HG03025 (cell line): Measurements from ENCODE around the gene RYR1.
"Not testable (repeated sequence)": the region's sequence is repeated elsewhere in the genome, so short reads cannot be mapped to it uniquely, and the experiment has no call there.

Experiments used
- ATAC-seq: cut with Tn5 transposase; IDR thresholded peaks from one replicate; pipeline ENCODE4 v1.9.1; 2021; ENCODE audit warnings: mild to moderate bottlenecking, moderate library complexity; ENCODE audit not compliant: unreplicated experiment, low FRiP score

Gene RYR1

DNA sequence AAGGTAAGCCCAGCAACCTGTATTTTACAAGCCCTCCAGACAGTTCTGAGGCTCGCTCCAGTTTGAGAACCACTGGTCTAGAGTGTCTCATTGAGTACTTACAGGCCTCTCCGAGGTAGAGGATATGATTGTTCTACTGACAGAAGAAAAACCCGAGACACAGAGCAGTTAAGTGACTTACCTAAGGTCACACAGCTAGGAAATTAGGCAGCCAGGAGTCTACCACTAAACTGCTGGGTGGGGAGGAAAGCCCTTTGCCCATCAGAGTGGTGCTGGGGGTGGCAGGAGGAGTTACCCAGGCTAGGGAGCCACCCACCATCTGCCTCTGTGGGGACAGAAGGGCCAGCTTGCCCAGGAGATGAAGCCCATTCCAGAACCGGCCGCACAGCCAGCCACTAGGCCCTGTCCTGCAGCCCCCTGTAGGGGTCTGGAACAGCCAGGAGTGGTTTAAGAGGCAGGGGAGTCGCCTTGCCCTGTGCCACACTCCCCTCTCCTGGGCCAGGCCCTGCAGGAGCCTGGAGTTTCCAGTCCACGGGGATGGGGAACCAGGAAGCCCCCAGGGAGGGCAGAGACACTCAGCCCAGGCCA lies 8.2 kb upstream of the RYR1 start:
- ATAC-seq = no peak

DNA sequence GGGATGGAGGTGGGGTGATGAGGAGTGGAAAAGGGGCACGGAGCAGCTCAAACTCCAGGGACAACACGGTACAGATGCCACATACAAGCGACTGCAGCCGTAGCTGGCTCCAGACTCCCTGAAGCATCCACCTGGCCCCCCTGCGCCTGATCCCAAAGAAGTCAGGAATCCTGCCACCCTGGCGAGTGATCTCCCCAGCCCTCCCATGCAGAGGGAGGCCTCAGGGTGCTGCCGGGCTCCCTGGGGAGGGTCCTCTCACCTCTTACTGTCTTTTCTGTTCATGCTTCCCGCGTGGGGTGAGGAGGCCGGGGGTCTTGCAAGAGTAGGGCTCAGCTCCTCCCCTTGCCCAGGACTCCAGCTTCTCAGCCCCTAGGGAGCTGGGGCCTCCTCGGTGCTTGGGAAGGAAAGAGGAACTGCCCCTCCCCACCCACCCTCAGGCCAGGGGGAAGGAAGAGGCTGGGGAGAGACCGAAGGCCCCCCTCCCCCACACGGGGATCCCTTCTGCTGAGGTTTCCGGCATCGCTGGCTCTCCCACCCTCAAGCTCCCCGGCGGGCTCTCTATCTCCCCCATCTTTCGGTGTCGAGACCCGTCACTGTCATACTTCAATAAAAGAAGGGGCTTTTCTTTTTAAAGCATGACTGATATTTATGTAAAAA lies 7.6 kb upstream of the RYR1 start, which contains the start of gene RASGRP4:
Gene RASGRP4 (minus strand): TSS at position 410 of the 657 bp plus-strand sequence. CDS start 128 bp downstream, at position 282.
- no peak for ATAC-seq

DNA sequence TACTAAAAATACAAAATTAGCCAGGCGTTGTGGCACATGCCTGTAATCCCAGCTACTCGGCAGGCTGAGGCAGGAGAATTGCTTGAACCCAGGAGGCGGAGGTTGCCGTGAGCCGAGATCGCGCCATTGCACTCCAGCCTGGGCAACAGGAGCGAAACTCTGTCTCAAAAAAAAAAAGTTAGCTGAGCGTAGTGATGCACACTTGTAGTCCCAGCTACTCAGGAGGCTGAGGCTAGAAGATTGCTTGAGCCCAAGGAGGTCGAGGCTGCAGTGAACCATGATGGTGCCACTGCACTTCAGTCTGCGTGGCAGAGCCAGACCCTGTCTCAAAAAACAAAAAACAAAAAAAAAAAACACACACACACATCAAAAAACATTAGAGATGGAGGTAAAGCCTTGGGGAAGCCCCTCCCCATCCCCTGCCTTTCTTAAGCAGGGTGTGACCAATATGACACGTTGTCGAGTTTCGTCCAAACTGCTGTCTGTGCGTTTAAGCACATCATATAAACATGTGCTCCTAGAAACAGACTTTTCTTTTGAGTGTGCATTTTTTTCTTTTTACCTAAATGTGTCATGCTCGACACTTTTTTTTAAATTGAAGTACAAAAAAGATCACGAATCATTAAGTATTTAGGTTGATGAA lies 6.3 kb upstream of the RYR1 start:
- ATAC-seq = not testable (repeated sequence)

DNA sequence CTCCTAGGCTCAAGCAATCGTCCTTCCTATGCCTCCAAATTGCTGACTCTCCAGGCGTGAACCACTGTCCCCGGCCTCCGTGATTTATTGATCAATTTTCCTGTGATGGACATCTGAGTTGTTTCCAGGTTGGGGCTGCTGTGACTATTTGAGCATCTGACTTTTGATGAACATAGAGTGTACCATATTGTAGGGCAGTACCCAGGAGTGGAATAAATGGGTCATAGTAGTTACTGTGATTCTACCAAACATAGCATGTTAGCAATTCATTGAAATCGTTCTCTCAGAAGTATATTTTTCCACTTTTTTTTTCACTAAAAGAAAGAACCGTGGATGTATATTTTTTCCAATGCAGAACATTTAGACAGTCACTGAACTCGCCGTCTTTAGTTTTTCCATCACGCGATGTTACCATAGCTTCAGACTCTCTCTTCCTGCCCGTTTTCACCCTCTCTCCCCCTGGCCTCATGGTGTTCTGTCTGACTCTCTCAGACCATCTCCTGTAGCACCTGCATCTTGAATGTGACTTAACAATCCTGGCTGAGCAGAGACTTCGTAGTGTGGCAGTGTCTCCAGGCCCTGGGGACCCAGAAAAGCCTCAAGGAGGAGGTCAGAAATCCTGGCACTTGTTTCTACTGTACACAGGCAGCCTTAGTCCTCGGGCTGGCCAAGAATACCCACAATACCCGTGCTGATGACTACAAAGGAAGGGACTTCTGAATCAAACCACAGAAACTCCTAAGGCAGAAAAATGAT lies 4.3 kb upstream of the RYR1 start:
- ATAC-seq = no peak

DNA sequence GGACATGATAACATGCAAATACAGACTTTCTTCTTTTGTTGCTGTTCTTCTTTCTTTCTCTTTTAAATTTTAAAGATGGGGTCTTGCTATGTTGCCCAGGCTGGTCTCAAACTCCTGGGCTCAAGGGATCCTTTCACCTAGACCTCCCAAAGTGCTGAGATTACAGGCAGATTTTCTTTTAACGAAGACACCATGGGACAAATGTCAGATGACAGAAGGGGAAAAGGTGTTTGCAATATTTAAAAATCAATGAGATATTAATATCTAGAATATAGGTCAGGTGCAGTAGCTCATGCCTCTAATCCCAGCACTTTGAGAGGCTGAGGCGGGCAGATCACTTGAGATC lies 3.7 kb upstream of the RYR1 start:
- ATAC-seq = no peak

DNA sequence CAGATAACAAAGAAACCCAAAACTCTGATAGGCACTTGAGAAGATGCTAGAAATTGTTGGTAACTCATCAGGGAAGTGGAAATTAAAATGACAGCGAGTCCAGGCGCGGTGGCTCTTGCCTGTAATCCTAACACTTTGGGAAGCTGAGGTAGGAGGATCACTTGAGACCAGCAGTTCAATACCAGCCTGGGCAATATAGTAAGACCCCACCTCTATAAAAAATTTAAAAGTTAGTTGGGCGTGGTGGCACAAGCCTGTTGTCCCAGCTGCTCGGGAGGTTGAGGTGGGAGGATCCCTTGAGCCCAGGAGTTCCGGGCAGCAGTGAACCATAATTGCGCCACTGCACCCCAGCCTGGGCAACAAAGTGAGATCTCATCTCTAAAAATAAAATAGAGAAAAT lies 2.6 kb upstream of the RYR1 start:
- ATAC-seq = no peak

DNA sequence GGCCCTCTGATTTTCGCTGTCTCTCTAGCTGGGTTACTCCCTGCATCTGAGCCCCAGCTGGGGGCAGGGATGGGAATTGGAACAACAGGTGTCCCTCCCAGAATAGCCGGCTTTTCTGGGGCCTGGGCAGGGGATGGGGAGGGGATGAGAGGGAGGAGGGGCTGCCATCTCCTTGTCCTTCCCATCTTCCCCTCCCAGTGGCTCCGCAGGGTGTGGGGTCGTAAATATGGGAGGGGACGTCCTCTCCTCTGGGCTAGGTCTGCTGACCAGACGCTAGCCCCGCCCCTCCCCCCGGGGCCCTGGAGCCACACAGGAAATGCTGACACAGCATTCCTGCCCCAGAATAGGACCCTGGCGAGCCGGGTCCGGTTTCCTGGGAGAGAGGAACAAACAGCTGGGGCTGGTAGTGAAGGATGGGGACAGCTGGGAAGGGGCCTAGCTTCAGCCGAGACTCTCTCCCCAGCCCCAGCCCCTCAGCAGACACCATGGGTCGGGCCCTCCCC lies 1.1 kb downstream of the RYR1 start:
- no peak for ATAC-seq

DNA sequence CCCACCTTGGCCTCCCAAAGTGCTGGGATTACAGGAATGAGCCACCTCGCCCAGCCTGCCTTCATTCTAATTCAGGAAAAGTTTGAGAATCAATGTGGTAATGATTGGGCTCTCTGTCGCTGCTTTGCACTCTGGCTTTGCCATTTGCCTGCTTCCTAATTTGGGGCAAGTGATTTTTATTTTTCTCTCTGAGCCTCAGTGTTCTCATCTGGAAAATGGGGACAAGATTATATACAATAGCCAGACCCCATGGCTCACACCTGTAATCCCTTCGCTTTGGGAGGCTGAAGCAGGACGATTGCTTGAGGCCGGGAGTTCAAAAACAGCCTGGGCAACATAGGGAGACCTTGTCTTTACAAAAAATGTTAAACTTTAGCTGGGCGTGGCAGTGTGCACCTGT lies 3.8 kb downstream of the RYR1 start:
- ATAC-seq = no peak

DNA sequence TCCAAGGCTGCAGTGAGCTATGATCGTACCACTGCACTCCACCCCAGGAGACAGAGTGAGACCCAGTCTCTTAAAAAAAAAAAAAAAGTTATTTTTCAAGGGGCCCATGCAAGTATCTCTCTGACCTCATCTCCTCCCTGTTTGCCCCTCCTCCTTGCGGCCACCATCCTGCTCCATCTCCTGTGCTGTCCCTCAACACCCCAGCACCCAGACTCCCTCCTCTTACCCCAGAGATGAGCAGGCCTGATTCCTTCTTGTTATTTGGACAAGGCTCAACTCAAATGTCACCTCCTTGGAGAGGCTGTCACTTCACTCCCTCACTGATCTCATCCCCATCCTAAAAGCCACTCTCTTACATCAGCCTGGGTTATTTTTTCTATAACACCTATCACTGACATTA lies 4.4 kb downstream of the RYR1 start:
- ATAC-seq = no peak

DNA sequence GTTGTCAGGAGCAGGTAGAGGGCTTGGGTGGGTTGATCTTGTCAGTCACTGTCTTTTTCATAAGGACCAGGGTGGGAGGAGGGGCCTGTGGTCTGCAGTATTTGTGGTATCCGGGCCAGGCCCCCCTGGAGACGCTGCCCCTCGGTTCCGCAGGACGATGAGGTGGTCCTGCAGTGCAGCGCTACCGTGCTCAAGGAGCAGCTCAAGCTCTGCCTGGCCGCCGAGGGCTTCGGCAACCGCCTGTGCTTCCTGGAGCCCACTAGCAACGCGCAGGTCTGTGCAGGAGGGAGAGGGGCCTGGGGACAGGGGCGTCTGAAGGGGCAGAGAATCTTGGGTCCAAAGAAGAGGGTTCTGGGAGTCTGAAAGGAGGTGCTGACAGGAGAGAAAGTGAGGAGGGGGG lies 7.1 kb downstream of the RYR1 start:
- ATAC-seq = no peak

DNA sequence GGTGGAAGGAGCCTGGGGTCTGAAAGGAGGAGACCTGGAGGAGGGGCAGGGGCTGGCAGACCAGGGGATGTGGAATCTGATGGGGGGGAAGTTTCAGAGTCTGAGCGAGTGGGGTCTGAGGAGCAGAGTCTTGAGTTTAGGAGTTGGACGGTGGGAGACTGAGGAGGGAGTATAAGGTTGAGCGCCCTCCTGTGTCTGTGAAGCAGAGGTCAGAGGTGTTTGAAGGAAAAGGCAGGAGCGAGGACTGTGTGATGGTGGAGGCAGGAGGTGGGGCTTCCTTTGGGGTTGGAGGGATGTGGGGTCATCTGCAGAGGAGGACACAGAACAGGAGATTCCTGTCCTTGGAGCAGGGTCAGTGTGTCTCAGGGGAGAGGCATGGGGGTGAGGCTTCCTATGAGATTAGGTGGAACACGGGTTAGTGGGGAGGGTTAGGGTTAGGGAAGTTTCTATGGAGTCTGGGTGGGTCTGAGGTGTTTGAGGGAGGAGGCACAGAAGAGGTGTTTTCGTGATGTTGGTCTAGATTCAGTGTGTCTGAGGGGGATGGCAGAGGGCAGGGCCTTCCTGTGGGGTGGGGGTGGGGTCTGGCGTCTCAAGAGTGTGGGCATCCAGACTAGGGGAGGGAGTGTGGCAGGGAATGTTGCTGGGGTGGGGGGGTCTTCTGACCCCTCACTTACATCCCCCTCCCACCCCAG lies 8.3 kb downstream of the RYR1 start:
- no peak for ATAC-seq

DNA sequence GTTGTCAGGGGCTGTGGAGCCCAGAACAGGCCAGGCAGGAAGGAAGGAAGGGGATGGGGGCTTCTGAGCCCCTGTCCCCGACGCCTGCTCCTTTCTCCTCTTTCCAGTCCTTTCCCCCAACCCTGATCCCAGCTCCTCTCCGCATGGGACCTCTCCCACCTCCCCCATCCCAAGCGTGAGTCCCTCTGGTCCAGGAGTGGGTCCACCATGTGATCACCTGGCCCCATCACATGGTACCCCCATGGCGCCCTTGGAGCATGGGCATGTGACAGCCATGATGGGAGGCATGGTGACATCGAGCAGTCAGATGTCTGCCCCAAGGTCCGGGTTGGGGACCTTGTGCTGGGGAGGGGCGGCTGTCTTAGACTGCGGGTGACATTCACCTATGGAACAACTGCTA lies 9.2 kb downstream of the RYR1 start:
- ATAC-seq = no peak

DNA sequence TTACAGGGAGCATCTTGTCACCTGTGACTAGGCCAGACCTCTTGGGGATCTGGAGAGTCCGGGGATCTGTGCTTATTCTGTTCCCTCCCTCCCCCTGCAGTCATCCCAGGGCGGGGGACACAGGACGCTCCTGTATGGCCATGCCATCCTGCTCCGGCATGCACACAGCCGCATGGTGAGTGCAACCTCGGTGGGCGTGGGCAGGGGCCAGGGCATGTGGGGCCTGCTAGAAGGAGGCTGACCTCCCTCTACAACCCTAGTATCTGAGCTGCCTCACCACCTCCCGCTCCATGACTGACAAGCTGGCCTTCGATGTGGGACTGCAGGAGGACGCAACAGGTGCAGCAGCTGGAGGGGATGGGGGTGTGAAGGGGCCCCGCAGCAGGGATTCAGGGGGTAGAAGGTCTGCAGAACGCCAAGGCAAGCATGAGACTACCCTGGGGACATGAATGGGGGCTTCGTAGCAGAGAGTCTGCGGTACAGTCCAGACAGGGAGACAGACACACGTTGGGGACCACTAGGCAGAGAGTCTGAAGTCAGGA lies 10.0 kb downstream of the RYR1 start:
- ATAC-seq = no peak

DNA sequence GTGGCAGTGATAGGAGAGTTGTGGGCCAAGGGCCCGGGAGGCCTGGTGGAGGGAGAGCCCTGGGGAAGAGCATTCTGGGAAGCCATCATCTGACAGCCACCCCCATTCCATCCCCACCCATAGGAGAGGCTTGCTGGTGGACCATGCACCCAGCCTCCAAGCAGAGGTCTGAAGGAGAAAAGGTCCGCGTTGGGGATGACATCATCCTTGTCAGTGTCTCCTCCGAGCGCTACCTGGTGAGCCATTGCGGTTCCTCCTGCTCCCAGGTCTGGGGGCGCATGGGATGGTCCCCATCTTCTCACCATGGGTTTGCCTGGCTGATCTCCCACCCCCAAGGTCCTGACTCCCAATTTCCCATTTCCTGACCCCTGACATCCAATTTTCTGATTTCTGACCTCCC lies 10.5 kb downstream of the RYR1 start:
- ATAC-seq = no peak

DNA sequence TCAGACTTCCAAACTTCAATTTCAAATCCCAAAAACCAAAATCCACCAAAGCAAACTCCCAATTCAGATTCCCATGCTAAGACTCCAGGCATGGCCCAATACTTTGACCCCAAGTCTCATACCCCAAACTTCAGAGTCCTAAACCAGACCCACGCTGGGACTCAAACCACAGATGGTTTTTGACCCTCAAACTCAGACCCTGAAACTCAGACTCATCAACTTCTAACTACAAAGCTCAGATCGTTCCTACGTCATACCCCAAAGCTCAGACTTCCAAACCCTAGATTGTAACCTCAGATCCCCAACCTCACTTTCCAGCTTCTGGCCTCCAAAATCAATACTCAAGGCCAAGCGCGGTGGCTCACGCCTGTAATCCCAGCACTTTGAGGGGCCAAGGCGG lies 11.9 kb downstream of the RYR1 start:
- ATAC-seq = no peak

DNA sequence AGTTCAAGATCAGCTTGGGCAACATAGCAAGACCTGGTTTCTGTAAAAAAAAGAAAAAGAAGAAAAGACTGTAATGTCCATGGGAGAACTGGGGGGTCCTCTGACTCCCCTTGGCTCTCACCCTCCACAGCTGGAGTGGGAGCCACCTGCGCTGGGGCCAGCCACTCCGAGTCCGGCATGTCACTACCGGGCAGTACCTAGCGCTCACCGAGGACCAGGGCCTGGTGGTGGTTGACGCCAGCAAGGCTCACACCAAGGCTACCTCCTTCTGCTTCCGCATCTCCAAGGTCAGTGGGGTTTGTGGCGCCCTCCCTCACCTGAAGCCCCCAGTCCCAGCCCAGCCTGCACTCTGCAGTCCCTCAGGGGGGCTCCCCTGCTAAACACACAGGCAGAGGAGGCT lies 14.7 kb downstream of the RYR1 start:
- no peak for ATAC-seq

DNA sequence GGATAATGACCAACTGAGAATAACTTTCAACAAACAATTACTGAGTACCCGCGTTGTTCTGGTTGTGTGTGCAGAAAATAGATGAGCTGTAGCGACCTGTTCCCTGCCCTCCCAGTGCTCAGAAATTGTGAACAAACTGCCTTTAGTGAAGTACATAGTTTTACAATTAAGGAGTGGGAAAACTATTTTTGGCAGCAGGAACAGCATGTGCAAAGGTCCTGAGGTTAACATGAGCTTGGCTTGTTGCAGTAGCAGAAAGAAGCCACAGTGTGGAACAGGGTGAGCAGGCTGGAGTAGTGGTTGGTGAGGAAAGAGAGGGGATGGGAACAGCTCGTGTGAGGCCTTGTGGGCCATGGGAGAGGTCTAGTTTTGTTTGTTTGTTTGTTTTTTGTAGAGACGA lies 16.0 kb downstream of the RYR1 start:
- no peak for ATAC-seq

DNA sequence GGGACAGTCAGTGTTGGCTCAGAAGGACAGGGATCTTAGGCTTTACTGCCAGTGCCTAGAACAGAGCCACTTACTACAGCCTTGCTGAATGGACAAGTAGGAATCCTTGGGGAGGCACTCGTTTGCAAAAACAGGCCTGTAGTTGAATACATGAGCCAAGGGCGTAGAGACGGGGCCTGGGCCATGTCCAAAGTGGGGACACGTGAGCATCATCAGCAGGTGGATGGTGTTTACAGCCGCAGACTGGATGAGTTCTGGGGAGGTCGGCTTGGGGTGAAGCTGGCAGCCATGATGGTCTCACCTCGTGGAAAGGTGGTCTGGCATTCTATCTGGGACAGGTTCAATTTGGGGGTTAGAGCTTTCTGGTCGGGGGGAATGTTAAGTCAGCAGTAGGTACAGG lies 17.5 kb downstream of the RYR1 start:
- no peak for ATAC-seq

DNA sequence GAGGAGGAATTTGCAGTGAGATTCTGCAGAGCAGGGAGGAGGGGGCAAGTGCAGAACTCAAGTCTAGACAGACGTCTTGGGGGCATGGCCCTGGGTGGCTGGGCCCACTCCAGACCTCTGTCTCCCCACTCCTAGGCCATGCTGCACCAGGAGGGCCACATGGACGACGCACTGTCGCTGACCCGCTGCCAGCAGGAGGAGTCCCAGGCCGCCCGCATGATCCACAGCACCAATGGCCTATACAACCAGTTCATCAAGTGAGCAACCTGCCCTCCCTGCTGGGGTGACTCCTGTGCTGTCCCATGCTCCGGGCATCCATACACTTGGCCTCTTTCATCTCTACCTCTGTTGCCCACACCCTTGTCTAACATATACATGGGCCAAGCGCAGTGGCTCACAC lies 18.1 kb downstream of the RYR1 start:
- ATAC-seq = no peak
